Measurements from ENCODE around the gene KCNG2.

The KCNG2 gene

GRCh38 chr18:79796016-79796415, 1.7 kb upstream of the KCNG2 start:
- Histone ChIP-seq H3K36me3 (ENCODE audit: insufficient read depth) (no peaks in the 10 kb centered on the region), H2AFZ (ENCODE audit: low read depth) (no peak overlapping the region), H3K79me2 (ENCODE audit: insufficient read depth, low read depth) (no peaks in the 10 kb centered on the region), H3K4me2 (no peak overlapping the region), H3K9ac (no peak overlapping the region), H3K4me3 (IDR thresholded peaks at IDR 0.05; ENCODE audit: insufficient read depth, low read depth, low read length) (no peak overlapping the region), H3K4me1 (ENCODE audit: low read depth, poor library complexity, severe bottlenecking) (no peaks in the 10 kb centered on the region), H3K27me3 (ENCODE audit: insufficient read depth, low read depth) (no peaks in the 10 kb centered on the region), H3K27ac (no peak overlapping the region), H4K20me1 (ENCODE audit: insufficient read depth) (no peaks in the 10 kb centered on the region)
- no peak for TF ChIP-seq CTCF (conservative IDR thresholded peaks at IDR 0.05; ENCODE audit: low read depth, low read length)

DNA sequence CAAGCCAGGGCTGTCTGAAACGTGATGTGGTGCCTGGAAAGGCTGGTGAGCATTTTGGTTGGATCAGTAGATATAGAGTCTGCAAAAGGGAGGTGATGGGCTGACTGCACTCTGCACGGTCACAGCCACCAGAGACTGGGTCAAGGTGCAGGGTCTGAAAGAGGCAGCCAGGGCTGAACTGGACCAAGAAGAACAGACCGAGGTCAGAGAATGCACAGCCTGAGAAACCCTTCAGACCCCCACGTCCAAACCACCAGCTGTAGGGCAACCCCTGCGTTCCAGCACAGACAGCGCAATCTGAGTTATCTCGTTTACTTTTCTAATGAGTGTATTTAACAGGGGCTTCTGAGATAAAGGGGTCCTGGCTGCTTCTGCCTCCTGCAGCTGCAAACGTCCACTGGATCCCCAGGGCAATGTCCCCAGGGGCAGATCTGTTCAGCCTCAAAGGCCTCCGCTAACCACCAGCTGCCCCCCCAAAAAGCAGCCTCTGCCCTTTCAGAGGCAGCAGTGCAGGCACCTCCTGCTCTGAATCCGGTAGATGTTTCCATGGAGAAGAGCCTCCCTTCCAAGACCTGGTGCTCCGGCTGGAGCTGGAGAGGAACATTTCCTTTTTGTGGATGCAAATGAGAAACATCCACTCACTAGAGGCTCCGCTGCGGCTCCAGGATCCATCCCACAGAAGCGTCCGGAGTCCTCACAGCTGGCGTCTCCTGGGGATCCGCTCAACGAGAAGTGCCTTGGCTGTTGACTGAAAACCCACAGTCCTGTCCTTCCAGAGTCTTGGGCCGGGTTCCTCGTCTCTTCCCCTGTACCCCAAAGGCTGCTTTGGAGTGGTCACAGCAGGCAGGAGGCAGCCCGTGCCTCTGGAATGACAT, 970 bp upstream of the KCNG2 start:
- no peaks in the 10 kb centered on the region for H3K27me3 ChIP-seq (ENCODE audit: insufficient read depth, low read depth)
- TF ChIP-seq CTCF (conservative IDR thresholded peaks at IDR 0.05; ENCODE audit: low read depth, low read length): no peak
- H3K4me2 ChIP-seq: no peak overlapping the region

DNA sequence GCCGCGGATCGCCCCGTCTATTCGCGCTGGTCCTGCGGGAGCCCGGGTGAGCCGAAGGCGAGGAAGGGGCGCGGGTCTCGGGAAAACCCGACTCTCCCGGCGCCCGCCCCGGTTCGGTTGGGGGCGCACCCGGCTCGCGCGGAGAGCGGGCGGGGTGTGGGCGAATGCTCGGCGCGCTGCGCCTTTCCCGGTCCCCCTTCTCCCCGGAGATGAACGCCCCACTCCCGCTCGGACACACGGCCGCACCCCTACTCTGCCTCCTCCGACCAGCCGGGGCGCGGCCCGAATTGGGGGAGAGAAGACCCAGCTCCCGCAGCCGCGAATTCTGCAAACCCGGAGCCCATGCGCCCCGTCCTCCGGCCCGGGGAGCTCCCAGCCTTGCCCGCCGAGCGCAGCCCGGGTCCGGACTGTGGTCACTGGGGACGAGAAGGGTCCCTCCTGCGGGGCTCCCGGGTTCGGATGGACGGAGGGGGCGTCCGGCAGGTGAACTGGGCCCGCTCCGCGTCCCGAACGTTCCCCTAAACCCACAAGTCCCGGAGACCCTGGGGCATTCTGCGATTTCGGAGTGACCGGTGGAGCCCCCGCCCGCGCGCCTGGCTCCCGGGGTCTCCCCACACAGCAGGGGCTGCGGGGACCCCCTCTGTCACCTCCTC, 734 bp downstream of the KCNG2 start:
- H4K20me1 ChIP-seq (ENCODE audit: insufficient read depth): no peaks in the 10 kb centered on the region
- H3K4me1 ChIP-seq (ENCODE audit: low read depth, poor library complexity, severe bottlenecking): no peaks in the 10 kb centered on the region
- H3K9ac ChIP-seq: no peak overlapping the region
- no peak overlapping the region for H2AFZ ChIP-seq (ENCODE audit: low read depth)
- H3K79me2 ChIP-seq (ENCODE audit: insufficient read depth, low read depth): no peaks in the 10 kb centered on the region
- H3K36me3 ChIP-seq (ENCODE audit: insufficient read depth): no peaks in the 10 kb centered on the region
- no peak overlapping the region for H3K4me2 ChIP-seq
- no peak for TF ChIP-seq CTCF (conservative IDR thresholded peaks at IDR 0.05; ENCODE audit: low read depth, low read length)
- no peak overlapping the region for H3K27ac ChIP-seq
- no peaks in the 10 kb centered on the region for H3K27me3 ChIP-seq (ENCODE audit: insufficient read depth, low read depth)
- H3K4me3 ChIP-seq (IDR thresholded peaks at IDR 0.05; ENCODE audit: insufficient read depth, low read depth, low read length): no peak overlapping the region

More for the DNA sequence above, 970 bp upstream of the KCNG2 start:
- H3K27ac ChIP-seq: no peak overlapping the region
- no peak overlapping the region for H3K4me3 ChIP-seq (IDR thresholded peaks at IDR 0.05; ENCODE audit: insufficient read depth, low read depth, low read length)
- H3K79me2 ChIP-seq (ENCODE audit: insufficient read depth, low read depth): no peaks in the 10 kb centered on the region
- no peak overlapping the region for H2AFZ ChIP-seq (ENCODE audit: low read depth)
- H3K9ac ChIP-seq: no peak overlapping the region
- no peaks in the 10 kb centered on the region for H3K36me3 ChIP-seq (ENCODE audit: insufficient read depth)
- H4K20me1 ChIP-seq (ENCODE audit: insufficient read depth): no peaks in the 10 kb centered on the region
- H3K4me1 ChIP-seq (ENCODE audit: low read depth, poor library complexity, severe bottlenecking): no peaks in the 10 kb centered on the region

- no peak overlapping the region for H3K4me2 ChIP-seq
- no peaks in the 10 kb centered on the region for H3K27me3 ChIP-seq (ENCODE audit: insufficient read depth, low read depth)
- no peak overlapping the region for H3K9ac ChIP-seq
- no peaks in the 10 kb centered on the region for H3K36me3 ChIP-seq (ENCODE audit: insufficient read depth)
- H3K4me1 ChIP-seq (ENCODE audit: low read depth, poor library complexity, severe bottlenecking): no peaks in the 10 kb centered on the region
- H3K4me3 ChIP-seq (IDR thresholded peaks at IDR 0.05; ENCODE audit: insufficient read depth, low read depth, low read length): no peak overlapping the region
- H4K20me1 ChIP-seq (ENCODE audit: insufficient read depth): no peaks in the 10 kb centered on the region
- H3K79me2 ChIP-seq (ENCODE audit: insufficient read depth, low read depth): no peaks in the 10 kb centered on the region
- TF ChIP-seq CTCF (conservative IDR thresholded peaks at IDR 0.05; ENCODE audit: low read depth, low read length): no peak
- no peak overlapping the region for H3K27ac ChIP-seq
- H2AFZ ChIP-seq (ENCODE audit: low read depth): no peak overlapping the region
Observed at GRCh38 chr18:79798999-79799370, 1.2 kb downstream of the KCNG2 start.

Data from KMS-11 (cell line).